ENCODE data around the gene ZDHHC14.

- no peak for TF ChIP-seq POLR2A (IDR thresholded peaks at IDR 0.05; ENCODE audit: low read length)
- TF ChIP-seq GATA1 (IDR thresholded peaks at IDR 0.05; ENCODE audit: low read depth, low read length), result no peak
Measured at GRCh38 chr6:157627195-157627966, 246.4 kb downstream of the ZDHHC14 start.
